ENCODE measurements around the gene CD52. TPM values are rescaled to one million over a fixed set of nuclear protein-coding genes. Genes with fewer than 3 reads are reported as not detected.
A peak's percentile ranks its signal among the peaks of the same experiment; 100 is the strongest.

Gene CD52
- polyA plus RNA-seq, 4 donors = 23.1 to 116 (median 36.8) TPM

- Histone ChIP-seq H3K36me3 (ENCODE audit: control insufficient read depth in 3 of 3, insufficient read depth in 2 of 3, low read depth in 1 of 3, low read length in 3 of 3) (peaks cover 0 to 2% (median 0%) of the 10 kb centered on the region in 3 donors), H3K4me3 (ENCODE audit: low read depth in 1 of 3, low read length in 3 of 3) (no peak overlapping the region), H3K27me3 (ENCODE audit: control insufficient read depth in 3 of 3, insufficient read depth in 3 of 3, low read length in 3 of 3) (peaks cover 0 to 11% (median 0%) of the 10 kb centered on the region in 3 donors), H3K27ac (ENCODE audit: low read depth in 1 of 3, low read length in 2 of 3) (peak overlapping the region in 1 of 3 donors; percentile 60), H3K9me3 (ENCODE audit: control insufficient read depth in 2 of 2, insufficient read depth in 1 of 2, low read depth in 1 of 2, low read length in 1 of 2) (no peaks in the 10 kb centered on the region), H3K4me1 (ENCODE audit: control insufficient read depth in 3 of 3, insufficient read depth in 2 of 3, low read depth in 1 of 3, low read length in 2 of 3) (peaks cover under 1 to 92% (median 9%) of the 10 kb centered on the region in 3 donors)
- WGBS, 3 donors = 85 to 88% (median 87%) methylated on average over 5 of the region's 5 CpGs
- FAIRE-seq (no peak), DNase-seq (no peak)
Measured at GRCh38 chr1:26356106-26356505, 38.3 kb downstream of the CD52 start.

DNA sequence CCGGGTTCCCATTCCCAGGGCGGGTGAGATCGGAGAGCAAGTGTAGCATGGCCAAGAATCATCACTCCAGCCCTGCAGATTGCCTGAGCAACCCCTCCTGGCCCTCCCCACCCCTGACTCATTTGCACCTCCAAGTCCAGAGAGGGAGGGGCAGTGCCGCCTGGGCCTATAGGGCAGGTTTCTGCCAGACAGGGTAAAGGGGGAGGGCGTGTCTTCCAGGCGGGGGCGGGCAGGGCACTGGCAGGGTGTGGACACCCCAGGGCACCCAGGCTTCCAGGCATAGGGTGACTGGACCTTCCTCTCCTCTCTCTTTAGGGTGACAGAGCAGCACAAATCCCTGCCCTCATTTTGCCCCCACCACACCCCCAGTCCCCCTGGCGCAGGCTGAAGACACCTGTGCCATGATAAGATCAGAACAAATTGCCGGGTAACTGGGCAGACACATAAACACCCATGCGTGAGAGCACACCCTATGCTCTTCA, 39.4 kb downstream of the CD52 start:
- no peaks in the 10 kb centered on the region for H3K9me3 ChIP-seq (ENCODE audit: control insufficient read depth in 2 of 2, insufficient read depth in 1 of 2, low read depth in 1 of 2, low read length in 1 of 2)
- peaks cover 0 to 15% (median 5%) of the 10 kb centered on the region in 3 donors for H3K27me3 ChIP-seq (ENCODE audit: control insufficient read depth in 3 of 3, insufficient read depth in 3 of 3, low read length in 3 of 3)
- DNase-seq = peak; percentile 86 to 96
- no peaks in the 10 kb centered on the region for H3K36me3 ChIP-seq (ENCODE audit: control insufficient read depth in 3 of 3, insufficient read depth in 2 of 3, low read depth in 1 of 3, low read length in 3 of 3)
- WGBS, 3 donors = 19 to 47% (median 42%) methylated on average over 10 of the region's 10 CpGs
- peak overlapping the region in 2 of 3 donors; percentile 77 to 89 for H3K27ac ChIP-seq (ENCODE audit: low read depth in 1 of 3, low read length in 2 of 3)
- H3K4me3 ChIP-seq (ENCODE audit: low read depth in 1 of 3, low read length in 3 of 3) = no peak overlapping the region
- H3K4me1 ChIP-seq (ENCODE audit: control insufficient read depth in 3 of 3, insufficient read depth in 2 of 3, low read depth in 1 of 3, low read length in 2 of 3) = peaks cover 0 to 81% (median 9%) of the 10 kb centered on the region in 3 donors
- FAIRE-seq = no peak

DNA sequence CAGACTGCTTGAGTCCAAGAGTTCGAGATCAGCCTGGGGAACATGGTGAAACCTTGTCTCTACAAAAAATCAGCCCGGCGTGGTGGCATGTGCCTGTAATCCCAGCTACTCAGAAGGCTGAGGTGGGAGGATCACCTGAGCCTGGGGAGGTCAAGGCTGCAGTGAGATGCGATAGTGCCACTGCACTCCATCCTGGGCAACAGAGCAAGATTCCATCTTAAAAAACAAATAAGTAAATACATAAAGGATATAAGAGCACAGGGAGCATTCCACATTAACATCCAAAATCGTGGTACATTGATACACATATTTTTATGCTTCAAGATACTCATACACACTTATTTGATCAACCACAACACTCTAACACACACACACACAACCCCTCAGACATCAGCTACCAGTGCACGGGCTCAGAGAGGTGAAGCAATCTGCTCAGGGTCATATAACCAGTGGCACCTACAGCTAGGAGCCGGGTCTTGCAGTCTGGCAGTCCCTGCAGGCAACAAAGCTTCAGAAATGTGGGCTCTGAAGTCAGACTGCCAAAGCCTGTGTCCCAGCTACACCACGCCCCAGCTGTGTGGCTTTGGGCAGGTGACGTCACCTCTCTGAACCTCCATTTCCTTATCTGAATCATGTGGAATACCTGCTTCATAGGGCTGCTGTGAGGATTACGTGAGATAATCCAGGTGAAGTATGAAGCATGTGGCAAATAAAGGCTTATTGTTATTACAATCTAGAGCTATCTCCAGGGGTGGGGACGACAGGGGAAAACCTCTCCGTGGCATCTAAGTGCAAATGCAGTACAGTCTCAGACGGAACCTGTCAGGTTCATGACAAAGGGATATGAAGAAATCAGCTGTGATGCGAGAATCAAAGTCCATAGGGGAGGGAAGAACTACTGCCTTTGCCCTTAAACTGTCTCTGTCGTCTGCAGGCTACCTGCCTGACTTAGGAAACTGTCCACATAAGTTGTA, 40.9 kb downstream of the CD52 start:
- peaks cover 0 to 15% (median 5%) of the 10 kb centered on the region in 3 donors for H3K27me3 ChIP-seq (ENCODE audit: control insufficient read depth in 3 of 3, insufficient read depth in 3 of 3, low read length in 3 of 3)
- peak overlapping the region; percentile 73 to 89 (median 88) for H3K27ac ChIP-seq (ENCODE audit: low read depth in 1 of 3, low read length in 2 of 3)
- H3K4me3 ChIP-seq (ENCODE audit: low read depth in 1 of 3, low read length in 3 of 3) = no peak overlapping the region
- no peaks in the 10 kb centered on the region for H3K9me3 ChIP-seq (ENCODE audit: control insufficient read depth in 2 of 2, insufficient read depth in 1 of 2, low read depth in 1 of 2, low read length in 1 of 2)
- WGBS, 3 donors = 25 to 47% (median 30%) methylated on average over 15 of the region's 15 CpGs
- peak; percentile 96 to 97 for DNase-seq
- no peaks in the 10 kb centered on the region for H3K36me3 ChIP-seq (ENCODE audit: control insufficient read depth in 3 of 3, insufficient read depth in 2 of 3, low read depth in 1 of 3, low read length in 3 of 3)
- H3K4me1 ChIP-seq (ENCODE audit: control insufficient read depth in 3 of 3, insufficient read depth in 2 of 3, low read depth in 1 of 3, low read length in 2 of 3) = peaks cover 0 to 68% (median 9%) of the 10 kb centered on the region in 3 donors
- FAIRE-seq = no peak

- Histone ChIP-seq H3K27ac (ENCODE audit: low read depth in 1 of 3, low read length in 2 of 3) (peak overlapping the region in 2 of 3 donors; percentile 88 to 89), H3K9me3 (ENCODE audit: control insufficient read depth in 2 of 2, insufficient read depth in 1 of 2, low read depth in 1 of 2, low read length in 1 of 2) (no peaks in the 10 kb centered on the region), H3K27me3 (ENCODE audit: control insufficient read depth in 3 of 3, insufficient read depth in 3 of 3, low read length in 3 of 3) (peaks cover 0 to 23% (median 5%) of the 10 kb centered on the region in 3 donors), H3K36me3 (ENCODE audit: control insufficient read depth in 3 of 3, insufficient read depth in 2 of 3, low read depth in 1 of 3, low read length in 3 of 3) (no peaks in the 10 kb centered on the region), H3K4me1 (ENCODE audit: control insufficient read depth in 3 of 3, insufficient read depth in 2 of 3, low read depth in 1 of 3, low read length in 2 of 3) (peaks cover 0 to 53% (median 7%) of the 10 kb centered on the region in 3 donors), H3K4me3 (ENCODE audit: low read depth in 1 of 3, low read length in 3 of 3) (peak overlapping the region; percentile 25 to 41 (median 26))
- DNase-seq (peak in 1 of 2 donors; percentile 67), FAIRE-seq (no peak)
- 2 to 5% (median 5%) methylated on average over 59 to 67 of the region's 67 CpGs for WGBS, 3 donors
Measured at GRCh38 chr1:26359981-26360806, 42.4 kb downstream of the CD52 start.

DNA sequence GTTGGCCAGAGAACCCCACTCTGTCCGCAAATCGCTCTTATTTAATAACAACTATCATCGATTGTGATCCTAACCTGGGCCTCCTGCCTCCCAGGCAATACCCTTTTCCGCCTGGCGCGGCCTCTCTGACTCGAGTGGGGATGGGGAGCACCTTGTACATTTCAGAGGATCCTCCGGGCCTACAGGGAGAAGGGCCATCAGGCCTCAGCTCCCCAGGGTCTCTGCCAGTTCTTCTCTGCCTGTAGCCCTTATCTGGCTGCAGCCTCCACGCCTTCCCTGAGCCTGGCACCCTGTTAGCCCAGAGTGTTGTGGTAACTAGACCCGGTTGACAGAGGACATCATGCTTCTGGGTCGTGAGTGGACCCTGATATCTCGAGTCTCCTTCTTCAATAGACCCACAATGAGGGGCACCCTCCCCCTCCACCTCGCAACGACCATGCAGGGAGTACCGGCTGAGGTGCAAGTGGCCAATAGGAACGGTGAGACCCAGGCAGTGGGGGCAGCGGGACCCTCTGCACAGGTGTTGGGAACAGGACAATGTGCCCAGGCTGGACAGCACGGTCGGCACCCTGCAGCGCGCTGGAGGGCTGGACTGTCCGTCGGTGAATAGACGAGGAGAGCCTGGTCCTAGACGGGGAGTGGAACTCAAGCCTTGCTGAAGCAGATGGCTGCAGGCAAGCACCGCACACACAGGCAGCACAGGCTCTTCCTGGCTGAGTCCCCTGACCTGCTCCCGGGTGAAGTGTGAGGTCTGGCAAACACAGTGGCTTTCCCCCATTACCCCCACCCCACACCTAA, 43.2 kb downstream of the CD52 start:
- H3K27me3 ChIP-seq (ENCODE audit: control insufficient read depth in 3 of 3, insufficient read depth in 3 of 3, low read length in 3 of 3) = peaks cover 0 to 23% (median 6%) of the 10 kb centered on the region in 3 donors
- H3K27ac ChIP-seq (ENCODE audit: low read depth in 1 of 3, low read length in 2 of 3) = no peak overlapping the region
- no peaks in the 10 kb centered on the region for H3K9me3 ChIP-seq (ENCODE audit: control insufficient read depth in 2 of 2, insufficient read depth in 1 of 2, low read depth in 1 of 2, low read length in 1 of 2)
- H3K36me3 ChIP-seq (ENCODE audit: control insufficient read depth in 3 of 3, insufficient read depth in 2 of 3, low read depth in 1 of 3, low read length in 3 of 3) = no peaks in the 10 kb centered on the region
- 47 to 64% (median 51%) methylated on average over 20 to 27 of the region's 27 CpGs for WGBS, 3 donors
- peaks cover 0 to 44% (median 5%) of the 10 kb centered on the region in 3 donors for H3K4me1 ChIP-seq (ENCODE audit: control insufficient read depth in 3 of 3, insufficient read depth in 2 of 3, low read depth in 1 of 3, low read length in 2 of 3)
- FAIRE-seq (no peak), DNase-seq (peak in 1 of 2 donors; percentile 12)
- H3K4me3 ChIP-seq (ENCODE audit: low read depth in 1 of 3, low read length in 3 of 3) = peak overlapping the region in 1 of 3 donors; percentile 26

GRCh38 chr1:26361605-26362122, 43.9 kb downstream of the CD52 start:
- DNase-seq (no peak), FAIRE-seq (no peak)
- H3K27ac ChIP-seq (ENCODE audit: low read depth in 1 of 3, low read length in 2 of 3) = no peak overlapping the region
- no peak overlapping the region for H3K4me3 ChIP-seq (ENCODE audit: low read depth in 1 of 3, low read length in 3 of 3)
- peaks cover 0 to 23% (median 6%) of the 10 kb centered on the region in 3 donors for H3K27me3 ChIP-seq (ENCODE audit: control insufficient read depth in 3 of 3, insufficient read depth in 3 of 3, low read length in 3 of 3)
- 84 to 91% (median 88%) methylated on average over 12 of the region's 12 CpGs for WGBS, 3 donors
- H3K36me3 ChIP-seq (ENCODE audit: control insufficient read depth in 3 of 3, insufficient read depth in 2 of 3, low read depth in 1 of 3, low read length in 3 of 3) = no peaks in the 10 kb centered on the region
- no peaks in the 10 kb centered on the region for H3K9me3 ChIP-seq (ENCODE audit: control insufficient read depth in 2 of 2, insufficient read depth in 1 of 2, low read depth in 1 of 2, low read length in 1 of 2)
- peaks cover 0 to 38% (median under 1%) of the 10 kb centered on the region in 3 donors for H3K4me1 ChIP-seq (ENCODE audit: control insufficient read depth in 3 of 3, insufficient read depth in 2 of 3, low read depth in 1 of 3, low read length in 2 of 3)

- FAIRE-seq (no peak), DNase-seq (no peak)
- no peaks in the 10 kb centered on the region for H3K36me3 ChIP-seq (ENCODE audit: control insufficient read depth in 3 of 3, insufficient read depth in 2 of 3, low read depth in 1 of 3, low read length in 3 of 3)
- H3K27ac ChIP-seq (ENCODE audit: low read depth in 1 of 3, low read length in 2 of 3) = no peak overlapping the region
- H3K9me3 ChIP-seq (ENCODE audit: control insufficient read depth in 2 of 2, insufficient read depth in 1 of 2, low read depth in 1 of 2, low read length in 1 of 2) = no peaks in the 10 kb centered on the region
- WGBS, 3 donors = 86 to 95% (median 89%) methylated on average over 3 of the region's 3 CpGs
- H3K27me3 ChIP-seq (ENCODE audit: control insufficient read depth in 3 of 3, insufficient read depth in 3 of 3, low read length in 3 of 3) = peaks cover 0 to 23% (median 6%) of the 10 kb centered on the region in 3 donors
- no peak overlapping the region for H3K4me3 ChIP-seq (ENCODE audit: low read depth in 1 of 3, low read length in 3 of 3)
- H3K4me1 ChIP-seq (ENCODE audit: control insufficient read depth in 3 of 3, insufficient read depth in 2 of 3, low read depth in 1 of 3, low read length in 2 of 3) = peaks cover 0 to 33% (median 0%) of the 10 kb centered on the region in 3 donors
Measured at GRCh38 chr1:26362331-26362730, 44.6 kb downstream of the CD52 start.
